Endothelial cell (in vitro differentiated cells): ENCODE measurements around the gene CACNG7. TPM values are rescaled to one million over a fixed set of nuclear protein-coding genes. Genes with fewer than 3 reads are reported as not detected.

Experiments
- DNase-seq: peaks from one replicate; pipeline ENCODE4 v3.0.0; 2021; ENCODE audit warnings: low spot score
- H3K27ac Mint-ChIP-seq: one replicate; pipeline ENCODE4 v1.8.0; 2021; ENCODE audit warnings: mixed read lengths, inconsistent platforms; ENCODE audit not compliant: unreplicated experiment
- H3K27me3 Mint-ChIP-seq: one replicate; pipeline ENCODE4 v1.8.0; 2021; ENCODE audit warnings: mild to moderate bottlenecking, moderate library complexity, mixed read lengths, inconsistent platforms; ENCODE audit not compliant: unreplicated experiment
- H3K36me3 Mint-ChIP-seq: one replicate; pipeline ENCODE4 v1.8.0; 2021; ENCODE audit warnings: mild to moderate bottlenecking, low read depth, mixed read lengths, inconsistent platforms; ENCODE audit not compliant: unreplicated experiment
- H3K4me1 Mint-ChIP-seq: one replicate; pipeline ENCODE4 v1.8.0; 2021; ENCODE audit warnings: mild to moderate bottlenecking, mixed read lengths, inconsistent platforms; ENCODE audit not compliant: unreplicated experiment
- H3K4me3 Mint-ChIP-seq: one replicate; pipeline ENCODE4 v1.8.0; 2021; ENCODE audit warnings: mild to moderate bottlenecking, mixed read lengths, inconsistent platforms; ENCODE audit not compliant: unreplicated experiment
- H3K9me3 Mint-ChIP-seq: one replicate; pipeline ENCODE4 v1.8.0; 2021; ENCODE audit warnings: mixed read lengths, inconsistent platforms; ENCODE audit not compliant: unreplicated experiment
- CTCF ChIP-seq: fragments of 200-600 bp; sonication (generic); IDR thresholded peaks from one replicate; pipeline ENCODE4 v1.5.0; 2021; ENCODE audit warnings: antibody characterized with exemption; ENCODE audit not compliant: unreplicated experiment
- total RNA-seq: library from RNA; stranded (reverse); fragmentation: NEBNext Ultra II Directional; extraction: Animal tissue kit (Norgen Biotek cat#: 25700); gene quantifications from one replicate; pipeline ENCODE4 v1.2.1, GENCODE V29; 2021; ENCODE audit not compliant: unreplicated experiment

CACNG7 gene
- total RNA-seq, 1 donor from 2014 or later, result 0.51 TPM

GRCh38 chr19:53906211-53907192, 2.6 kb upstream of the CACNG7 start:
- TF ChIP-seq CTCF, result peak; percentile 93
- peaks cover 27% of the 10 kb centered on the region for H3K4me1 Mint-ChIP-seq
- peak; percentile 64 for DNase-seq
- peaks cover 4% of the 10 kb centered on the region for H3K9me3 Mint-ChIP-seq
- H3K27me3 Mint-ChIP-seq, result peaks cover 40% of the 10 kb centered on the region
- H3K4me3 Mint-ChIP-seq, result no peak overlapping the region
- H3K36me3 Mint-ChIP-seq, result peaks cover 8% of the 10 kb centered on the region
- H3K27ac Mint-ChIP-seq, result no peak overlapping the region

- Mint-ChIP-seq H3K4me1 (peaks cover 27% of the 10 kb centered on the region), H3K9me3 (peaks cover 4% of the 10 kb centered on the region), H3K4me3 (peak overlapping the region; percentile 85), H3K27me3 (peaks cover 42% of the 10 kb centered on the region), H3K36me3 (peaks cover 8% of the 10 kb centered on the region), H3K27ac (no peak overlapping the region)
- TF ChIP-seq CTCF, result no peak
- DNase-seq, result no peak
Measured at GRCh38 chr19:53907193-53907581, 1.9 kb upstream of the CACNG7 start.

- no peak for TF ChIP-seq CTCF
- H3K4me3 Mint-ChIP-seq, result peak overlapping the region; percentile 85
Measured at GRCh38 chr19:53907690-53908089, 1.4 kb upstream of the CACNG7 start.

GRCh38 chr19:53908106-53908934, 758 bp upstream of the CACNG7 start:
- peaks cover 42% of the 10 kb centered on the region for H3K27me3 Mint-ChIP-seq
- no peak for TF ChIP-seq CTCF
- DNase-seq, result peak; percentile 62
- peaks cover 4% of the 10 kb centered on the region for H3K9me3 Mint-ChIP-seq
- H3K4me1 Mint-ChIP-seq, result peaks cover 27% of the 10 kb centered on the region
- no peak overlapping the region for H3K27ac Mint-ChIP-seq
- H3K36me3 Mint-ChIP-seq, result peaks cover 8% of the 10 kb centered on the region
- H3K4me3 Mint-ChIP-seq, result peak overlapping the region; percentile 88

More at GRCh38 chr19:53907690-53908089, 1.4 kb upstream of the CACNG7 start:
- H3K27ac Mint-ChIP-seq, result no peak overlapping the region
- H3K27me3 Mint-ChIP-seq, result peaks cover 42% of the 10 kb centered on the region
- peaks cover 8% of the 10 kb centered on the region for H3K36me3 Mint-ChIP-seq
- no peak for DNase-seq
- peaks cover 27% of the 10 kb centered on the region for H3K4me1 Mint-ChIP-seq
- peaks cover 4% of the 10 kb centered on the region for H3K9me3 Mint-ChIP-seq
